HG03558 (cell line): ENCODE results near the gene KCNC1.

ENCODE experiments used
- ATAC-seq: cut with Tn5 transposase; IDR thresholded peaks from one replicate; pipeline ENCODE4 v1.9.1; 2021; ENCODE audit warnings: moderate number of reproducible peaks; ENCODE audit not compliant: unreplicated experiment; ENCODE audit errors: extremely low read depth

Gene KCNC1

GRCh38 chr11:17734418-17734911 is at the start of gene KCNC1:
TSS of gene KCNC1 (plus strand) at chr11:17734781. CDS start at chr11:17736003, 1,222 bp downstream.
- ATAC-seq = no peak

DNA sequence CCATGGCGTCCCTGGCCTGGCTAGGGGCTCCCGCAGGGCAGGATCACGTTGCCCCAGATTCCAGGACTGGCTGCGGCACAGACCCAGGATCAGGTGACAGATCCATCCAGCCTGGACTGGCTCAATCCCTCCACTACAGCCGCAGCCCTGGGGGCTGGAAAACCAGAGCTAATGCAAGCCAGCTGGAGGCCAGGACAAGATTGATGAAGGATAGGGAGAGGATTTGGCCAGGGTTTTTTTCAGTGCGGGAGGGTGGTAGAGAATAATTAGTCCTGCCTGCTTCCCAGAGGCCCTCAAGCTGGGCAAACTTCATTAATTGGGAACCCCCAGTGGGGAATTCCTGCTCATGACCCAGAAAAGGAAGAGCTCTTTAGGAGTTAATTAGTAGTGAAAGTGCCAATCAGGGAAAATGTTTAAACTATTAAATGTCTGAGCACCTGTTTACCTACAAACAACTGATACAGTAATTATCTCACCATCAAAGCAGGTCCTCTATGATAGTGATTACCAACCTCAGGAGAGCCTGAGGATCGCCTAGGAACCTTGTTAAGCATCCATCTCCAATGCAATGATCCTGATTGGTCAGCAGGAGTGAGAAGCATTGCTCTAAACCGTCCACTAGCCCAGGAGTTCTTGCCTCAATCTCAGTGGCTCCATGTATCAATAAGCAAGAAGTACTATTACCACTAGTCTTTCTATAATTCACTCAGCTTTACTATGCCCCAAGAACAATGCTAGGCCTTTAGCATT is 48.2 kb upstream of the KCNC1 start:
- ATAC-seq = no peak

DNA sequence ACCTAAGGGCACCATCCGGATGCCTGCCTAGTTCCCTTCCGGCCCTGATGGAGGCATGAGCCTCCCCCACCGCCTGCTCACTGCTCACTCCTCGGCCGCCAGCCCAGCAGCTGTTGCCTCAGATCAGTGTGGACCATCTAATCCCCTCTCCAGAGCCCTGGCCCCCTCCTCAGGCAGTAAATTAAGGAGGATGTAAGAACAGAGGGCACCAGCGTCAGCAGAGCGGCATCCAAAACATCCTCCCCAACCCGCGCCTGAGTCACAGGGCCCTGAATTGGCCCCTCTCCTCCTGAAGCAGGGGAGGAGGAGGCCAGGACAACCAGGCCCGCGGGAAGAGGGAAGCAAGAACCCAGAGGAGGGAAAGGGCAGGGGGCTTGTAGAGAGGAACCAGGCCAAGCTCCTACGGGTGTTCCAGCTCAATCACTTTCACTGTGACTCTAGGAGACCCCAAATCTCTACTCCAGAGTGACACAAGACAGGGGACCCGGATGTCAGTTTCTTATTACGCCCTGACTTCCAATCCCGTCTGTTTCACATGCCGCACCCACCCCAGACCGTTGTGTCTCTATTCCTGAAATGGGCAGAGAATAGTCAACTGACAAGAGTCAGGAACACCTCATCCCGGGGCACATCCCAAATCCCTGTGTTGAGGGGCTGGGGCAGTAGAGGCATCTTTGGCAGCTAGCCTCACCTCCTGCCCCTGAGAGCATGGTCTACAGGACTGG is 46.5 kb upstream of the KCNC1 start:
- ATAC-seq = no peak

DNA sequence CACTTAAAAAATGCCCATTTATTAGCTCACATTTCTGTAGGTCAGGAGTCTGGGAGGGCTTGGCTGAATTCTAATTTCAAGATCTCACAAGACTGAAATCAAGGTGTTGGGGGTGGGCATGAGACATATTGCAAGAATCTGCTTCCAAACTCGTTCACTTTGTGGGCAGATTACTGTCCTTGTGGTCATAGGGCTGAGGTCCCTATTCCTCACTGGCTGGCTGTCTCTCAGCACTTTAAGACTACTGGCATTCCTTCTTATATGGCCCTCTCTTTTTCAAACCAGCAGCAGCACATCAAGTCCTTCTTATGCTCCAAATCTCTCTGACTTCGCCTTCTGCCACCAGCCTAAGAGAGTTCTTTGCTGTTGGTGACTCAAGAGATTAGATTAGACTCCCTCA is 43.0 kb upstream of the KCNC1 start:
- ATAC-seq = no peak

GRCh38 chr11:17691976-17692375 is 42.6 kb upstream of the KCNC1 start:
- no peak for ATAC-seq

DNA sequence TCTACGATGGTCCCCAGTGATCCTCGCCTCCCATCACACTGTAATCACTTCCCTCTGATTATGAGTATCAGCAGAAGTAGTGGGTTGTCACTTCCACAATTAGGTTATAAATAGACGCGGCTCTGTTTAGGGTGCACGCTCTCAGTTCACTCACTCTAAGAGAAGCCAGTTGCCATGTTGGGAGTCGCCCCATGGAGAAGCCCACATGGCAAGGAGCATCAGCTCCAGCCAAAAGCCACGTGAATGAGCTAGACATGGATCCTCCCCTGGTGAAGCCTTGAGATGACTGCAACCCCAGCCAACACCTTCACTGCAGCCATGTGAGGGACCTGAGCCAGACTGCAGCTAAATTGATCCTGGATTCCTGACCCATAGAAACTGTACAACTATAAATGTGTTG is 41.6 kb upstream of the KCNC1 start:
- ATAC-seq = no peak

DNA sequence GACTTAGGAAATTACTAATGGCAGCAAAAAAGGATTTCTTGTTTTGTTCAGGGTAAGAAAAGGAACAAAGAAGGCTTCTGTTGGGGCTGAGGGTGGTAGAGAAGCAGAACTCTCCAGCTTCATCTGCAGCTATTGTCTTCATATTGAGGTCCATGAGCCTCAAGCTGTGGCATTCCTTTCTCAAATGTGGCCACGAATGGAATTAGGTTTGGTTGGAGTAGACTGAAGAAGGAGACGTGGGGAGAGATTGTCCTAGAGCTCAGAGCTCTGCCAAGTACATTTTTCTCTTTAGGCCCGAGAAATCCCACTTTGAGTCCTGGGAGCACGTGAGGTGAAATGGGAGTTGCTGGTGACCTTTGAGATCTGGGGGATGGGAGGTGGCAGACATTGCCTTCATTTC is 41.0 kb upstream of the KCNC1 start:
- no peak for ATAC-seq

- no peak for ATAC-seq
These were observed 40.0 kb upstream of the KCNC1 start for GRCh38 chr11:17694494-17695110.

GRCh38 chr11:17695454-17696441 is 38.8 kb upstream of the KCNC1 start:
- ATAC-seq = no peak

DNA sequence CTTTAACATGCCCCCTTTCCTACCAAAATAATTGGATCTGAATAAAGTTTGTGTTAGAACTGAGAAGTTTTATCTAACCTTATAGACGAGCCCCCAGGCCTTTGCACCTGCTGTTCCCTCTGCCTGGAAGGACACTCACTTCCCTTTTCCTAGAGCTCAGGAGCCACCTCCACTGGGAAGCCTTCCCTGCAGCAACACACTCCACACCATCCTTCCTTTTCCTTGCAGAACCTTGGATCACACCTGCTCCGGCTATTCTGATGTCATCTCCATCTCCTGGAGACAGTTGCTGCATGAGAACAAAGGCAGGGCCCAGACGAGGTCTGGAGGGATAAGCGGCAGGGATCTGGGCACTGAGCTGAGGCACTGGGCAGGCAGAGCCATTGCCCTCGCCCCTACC is 37.8 kb upstream of the KCNC1 start:
- ATAC-seq = no peak

- no peak for ATAC-seq
These were observed 37.2 kb upstream of the KCNC1 start for GRCh38 chr11:17697175-17697949.

DNA sequence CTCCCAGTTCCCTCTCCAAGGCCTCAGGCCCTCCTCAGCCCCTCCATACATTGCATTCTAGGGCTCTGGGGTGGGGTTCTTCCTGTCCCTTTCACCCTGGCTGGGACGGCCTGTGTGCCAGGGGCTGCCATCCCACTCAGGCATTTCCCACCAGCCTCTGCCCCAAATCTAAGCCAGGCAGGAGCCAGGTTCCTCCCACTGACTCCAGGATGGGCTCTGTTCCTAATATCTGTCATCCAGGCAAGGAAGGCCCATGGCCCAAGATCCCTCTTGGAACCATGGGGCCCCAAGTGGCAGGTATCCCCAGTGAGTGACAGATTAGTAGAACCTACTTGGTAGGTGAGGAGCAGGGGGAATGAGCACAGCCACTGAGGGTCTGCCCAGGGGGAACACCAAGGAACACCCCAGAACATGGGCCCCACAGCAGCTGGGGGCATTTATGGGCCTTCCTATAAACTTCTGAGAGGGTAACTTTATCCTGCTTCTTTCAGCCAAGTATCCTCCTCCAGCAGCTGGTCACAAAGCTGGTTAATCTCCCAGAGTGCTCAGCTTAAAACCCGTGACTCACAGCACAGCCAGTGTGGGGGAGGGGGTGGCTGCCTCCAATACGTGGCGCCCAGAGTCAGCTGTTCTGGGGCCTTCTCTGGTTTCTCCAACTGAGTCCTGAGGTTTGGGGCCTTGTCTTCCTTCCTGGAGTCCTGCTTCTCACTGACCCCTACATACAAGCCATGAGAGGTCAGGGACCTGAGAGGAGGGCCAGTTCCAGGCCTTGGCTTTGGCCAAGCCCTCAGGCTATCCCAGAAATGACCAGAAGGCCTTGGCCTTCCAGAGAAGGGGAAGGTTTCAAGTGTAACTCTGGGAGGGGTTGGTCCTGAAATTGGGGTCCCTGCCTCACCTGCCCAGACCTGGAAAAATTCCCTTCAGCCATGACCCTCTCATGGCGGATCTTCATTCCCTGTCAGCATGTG is 35.1 kb upstream of the KCNC1 start:
- ATAC-seq = no peak

DNA sequence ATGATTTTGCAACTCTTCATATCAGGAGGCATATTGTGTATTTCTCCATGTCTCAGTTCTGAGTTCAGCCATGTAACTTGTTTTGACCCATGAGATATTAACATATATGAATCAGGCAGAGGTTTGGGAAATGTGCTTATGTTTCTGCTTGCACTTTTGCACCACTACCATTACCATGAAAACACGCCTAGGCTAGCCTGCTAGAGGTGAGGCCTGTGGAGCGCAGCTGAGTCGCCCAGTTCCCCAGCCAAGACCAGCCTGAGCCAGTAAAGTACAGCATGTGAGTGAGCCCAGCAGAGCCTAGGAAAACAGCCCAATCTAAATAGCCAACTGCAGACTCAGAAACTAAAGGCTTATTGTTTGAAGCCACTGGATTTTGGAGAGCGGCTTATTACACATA is 33.6 kb upstream of the KCNC1 start:
- ATAC-seq = no peak

DNA sequence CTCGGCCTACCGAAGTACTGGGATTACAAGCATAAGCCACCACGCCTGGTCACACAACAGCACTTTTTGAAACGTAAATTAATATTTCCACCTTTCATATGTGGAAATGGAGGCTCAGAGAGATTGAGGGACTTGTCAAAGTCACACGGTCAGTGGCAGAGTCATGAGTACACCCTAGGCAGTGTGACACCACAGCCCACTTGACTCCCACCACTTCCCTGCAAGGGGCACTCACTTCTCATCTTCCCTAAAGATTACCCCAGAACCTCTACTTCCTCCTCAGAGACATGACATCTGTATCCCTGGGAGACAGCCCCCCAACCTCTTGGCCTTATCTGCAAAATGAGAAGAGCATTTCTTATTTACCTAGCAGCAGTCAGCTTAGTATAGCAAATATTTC is 31.7 kb upstream of the KCNC1 start:
- ATAC-seq = no peak

- ATAC-seq = no peak
These were observed 30.6 kb upstream of the KCNC1 start for GRCh38 chr11:17703951-17704350.

- ATAC-seq = no peak
These were observed 26.8 kb upstream of the KCNC1 start for GRCh38 chr11:17707830-17708229.

DNA sequence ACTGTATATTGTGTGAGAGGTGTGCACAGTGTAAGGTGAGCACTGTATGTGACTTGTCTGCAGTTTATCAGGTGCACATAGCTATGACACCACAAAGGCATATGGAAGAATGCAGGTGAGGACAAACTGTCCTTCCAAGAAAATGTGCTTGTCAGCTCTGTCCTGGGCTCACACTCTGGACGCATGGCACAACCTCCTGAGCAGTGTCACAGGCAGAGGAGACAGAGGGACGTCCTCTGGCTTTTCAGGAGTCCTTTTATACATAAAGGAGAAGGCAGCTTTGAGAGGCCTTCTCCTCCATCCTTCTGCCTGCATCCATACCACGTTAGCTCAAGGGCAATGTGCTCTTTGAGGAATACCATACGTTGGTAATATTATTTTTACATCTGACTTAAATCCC is 22.7 kb upstream of the KCNC1 start:
- no peak for ATAC-seq

- no peak for ATAC-seq
These were observed 20.7 kb upstream of the KCNC1 start for GRCh38 chr11:17713851-17714250.
